Body of pancreas (tissue), 4 donors: Measurements from ENCODE around the gene HSPD1.

Experiments used
- CTCF ChIP-seq, 7 experiments: fragments of 450-650 bp in 4 of 7; fragments of 200-600 bp in 3 of 7; sonication (generic) in 3 of 7; IDR thresholded peaks; one replicate each; pipeline ENCODE4 v1.5.1; 2016 to 2019; ENCODE audit warnings: antibody characterized with exemption in 7 of 7
- POLR2A ChIP-seq, 3 donors: fragments of 450-650 bp; IDR thresholded peaks; one replicate each; pipeline ENCODE4 v1.6.1; 2016; ENCODE audit warnings: antibody characterized with exemption in 3 of 3, mild to moderate bottlenecking in 2 of 3

- no peak for TF ChIP-seq POLR2A (IDR thresholded peaks at IDR 0.05)
- no peak for TF ChIP-seq CTCF (IDR thresholded peaks at IDR 0.05)
Observed at GRCh38 chr2:197445746-197446145, 53.9 kb downstream of the HSPD1 start.
